ENCODE data around the gene SLC13A2. TPM values are rescaled to one million over a fixed set of nuclear protein-coding genes. Genes with fewer than 3 reads are reported as not detected.

The SLC13A2 gene
- total RNA-seq, 6 donors from 2014 or later, result 0.10 to 0.61 (median 0.14) TPM; not detected in 3

- Histone ChIP-seq H3K27ac (no peak overlapping the region), H3K4me1 (peaks cover 0 to 19% (median 3%) of the 10 kb centered on the region in 4 donors), H3K9me3 (no peaks in the 10 kb centered on the region), H3K27me3 (no peaks in the 10 kb centered on the region), H3K4me3 (no peak overlapping the region), H3K36me3 (no peaks in the 10 kb centered on the region)
- 80 to 90% methylated on average over 2 to 9 of the region's 9 CpGs for WGBS, 2 donors
- DNase-seq (no peak), ATAC-seq (ENCODE audit: low FRiP score in 2 of 2) (no peak)
- TF ChIP-seq CTCF (IDR thresholded peaks at IDR 0.05), result no peak
- TF ChIP-seq POLR2A (IDR thresholded peaks at IDR 0.05), result no peak
- no peak for TF ChIP-seq EP300 (IDR thresholded peaks at IDR 0.05)
- TF ChIP-seq POLR2AphosphoS5 (IDR thresholded peaks at IDR 0.05), result no peak
These were observed 63.2 kb downstream of the SLC13A2 start for GRCh38 chr17:28536532-28537218.

- WGBS, 2 donors, result 81% methylated on average over 10 to 12 of the region's 12 CpGs
- no peak overlapping the region for H3K27ac ChIP-seq
- DNase-seq, result peak in 1 of 2 donors; percentile 79
- no peaks in the 10 kb centered on the region for H3K36me3 ChIP-seq
- no peak for ATAC-seq (ENCODE audit: low FRiP score in 2 of 2)
- H3K4me3 ChIP-seq, result no peak overlapping the region
- no peaks in the 10 kb centered on the region for H3K9me3 ChIP-seq
- H3K27me3 ChIP-seq, result no peaks in the 10 kb centered on the region
- TF ChIP-seq POLR2AphosphoS5 (IDR thresholded peaks at IDR 0.05), result no peak
- no peak for TF ChIP-seq CTCF (IDR thresholded peaks at IDR 0.05)
- TF ChIP-seq EP300 (IDR thresholded peaks at IDR 0.05), result no peak
- TF ChIP-seq POLR2A (IDR thresholded peaks at IDR 0.05), result no peak
- peaks cover 0 to 19% (median 3%) of the 10 kb centered on the region in 4 donors for H3K4me1 ChIP-seq
These were observed 63.8 kb downstream of the SLC13A2 start for GRCh38 chr17:28537219-28537610.

- Histone ChIP-seq H3K4me1 (peaks cover 0 to 13% (median 3%) of the 10 kb centered on the region in 4 donors), H3K36me3 (no peaks in the 10 kb centered on the region), H3K27me3 (no peaks in the 10 kb centered on the region), H3K4me3 (no peak overlapping the region), H3K27ac (no peak overlapping the region), H3K9me3 (no peaks in the 10 kb centered on the region)
- WGBS, 2 donors, result 89 to 90% methylated on average over 9 to 14 of the region's 14 CpGs
- DNase-seq (no peak), ATAC-seq (ENCODE audit: low FRiP score in 2 of 2) (no peak)
- TF ChIP-seq POLR2AphosphoS5 (IDR thresholded peaks at IDR 0.05) (no peak), POLR2A (IDR thresholded peaks at IDR 0.05) (no peak), CTCF (IDR thresholded peaks at IDR 0.05) (no peak), EP300 (IDR thresholded peaks at IDR 0.05) (no peak)
These were observed 65.0 kb downstream of the SLC13A2 start for GRCh38 chr17:28538296-28538895.

- H3K36me3 ChIP-seq, result no peaks in the 10 kb centered on the region
- TF ChIP-seq POLR2AphosphoS5 (IDR thresholded peaks at IDR 0.05) (no peak), EP300 (IDR thresholded peaks at IDR 0.05) (no peak)
- H3K4me1 ChIP-seq, result peaks cover 0 to 7% (median 3%) of the 10 kb centered on the region in 4 donors
- ATAC-seq (ENCODE audit: low FRiP score in 2 of 2) (no peak), DNase-seq (no peak)
- H3K4me3 ChIP-seq, result no peak overlapping the region
- H3K9me3 ChIP-seq, result no peaks in the 10 kb centered on the region
- H3K27me3 ChIP-seq, result no peaks in the 10 kb centered on the region
- WGBS, 2 donors, result 83 to 86% methylated on average over 3 to 4 of the region's 4 CpGs
- H3K27ac ChIP-seq, result no peak overlapping the region
These were observed 66.8 kb downstream of the SLC13A2 start for GRCh38 chr17:28540231-28540630.

- no peaks in the 10 kb centered on the region for H3K27me3 ChIP-seq
- no peaks in the 10 kb centered on the region for H3K9me3 ChIP-seq
- H3K4me3 ChIP-seq, result no peak overlapping the region
- no peaks in the 10 kb centered on the region for H3K4me1 ChIP-seq
- ATAC-seq (ENCODE audit: low FRiP score in 2 of 2) (no peak), DNase-seq (no peak)
- peaks cover 0 to under 1% (median 0%) of the 10 kb centered on the region in 4 donors for H3K36me3 ChIP-seq
- H3K27ac ChIP-seq, result no peak overlapping the region
- 86 to 88% methylated on average over 4 of the region's 4 CpGs for WGBS, 2 donors
- TF ChIP-seq CTCF (IDR thresholded peaks at IDR 0.05) (no peak), EP300 (IDR thresholded peaks at IDR 0.05) (no peak), POLR2AphosphoS5 (IDR thresholded peaks at IDR 0.05) (no peak), POLR2A (IDR thresholded peaks at IDR 0.05) (no peak)
These were observed 68.0 kb downstream of the SLC13A2 start for GRCh38 chr17:28541439-28541838.

All from upper lobe of left lung (tissue), 6 donors.